Astrocyte (in vitro differentiated cells and primary cell): ENCODE data around the gene FRMD5. TPM values are rescaled to one million over a fixed set of nuclear protein-coding genes. Genes with fewer than 3 reads are reported as not detected.

ENCODE experiments used
- DNase-seq: peaks from one replicate; pipeline ENCODE4 v3.0.0-alpha.2; 2010; ENCODE audit warnings: low read depth
- FAIRE-seq: peaks from 2 replicates; lab custom pipeline; 2011; peaks lifted over from hg19 to GRCh38; lab: Jason Lieb, UNC
- H2AFZ ChIP-seq: 2 replicates; pipeline ENCODE4 v1.6.0; 2012; ENCODE audit warnings: low read depth, low read length, inconsistent platforms
- H3K27ac ChIP-seq: 2 replicates; pipeline ENCODE4 v1.5.1; 2011; ENCODE audit warnings: low read depth, low read length, inconsistent platforms
- H3K27me3 ChIP-seq: 2 replicates; pipeline ENCODE4 v1.6.0; 2011; ENCODE audit warnings: low read length, inconsistent platforms; ENCODE audit not compliant: insufficient read depth
- H3K36me3 ChIP-seq: 2 replicates; pipeline ENCODE4 v1.5.1; 2011; ENCODE audit warnings: low read length, inconsistent platforms; ENCODE audit not compliant: insufficient read depth
- H3K4me1 ChIP-seq: 2 replicates; pipeline ENCODE4 v1.5.1; 2011; ENCODE audit warnings: low read length, inconsistent platforms; ENCODE audit not compliant: insufficient read depth
- H3K4me2 ChIP-seq: 2 replicates; pipeline ENCODE4 v1.6.0; 2012; ENCODE audit warnings: low read length, inconsistent platforms
- H3K4me3 ChIP-seq: 2 replicates; pipeline ENCODE4 v1.5.1; 2011; ENCODE audit warnings: low read depth, mild to moderate bottlenecking, low read length, inconsistent platforms; ENCODE audit not compliant: insufficient read depth
- H3K79me2 ChIP-seq: 2 replicates; pipeline ENCODE4 v1.6.0; 2012; ENCODE audit warnings: mild to moderate bottlenecking, low read length, inconsistent platforms; ENCODE audit not compliant: insufficient read depth
- H3K9ac ChIP-seq: 2 replicates; pipeline ENCODE4 v1.6.0; 2012; ENCODE audit warnings: mild to moderate bottlenecking, low read length, inconsistent platforms
- H3K9me3 ChIP-seq: 2 replicates; pipeline ENCODE4 v1.5.1; 2012; ENCODE audit warnings: low read depth, mild to moderate bottlenecking, low read length, inconsistent platforms; ENCODE audit not compliant: insufficient read depth
- H4K20me1 ChIP-seq: 2 replicates; pipeline ENCODE4 v1.6.0; 2012; ENCODE audit warnings: low read length, inconsistent platforms; ENCODE audit not compliant: insufficient read depth
- H3K27ac Mint-ChIP-seq: one replicate; pipeline ENCODE4 v1.8.0; 2021; ENCODE audit warnings: mild to moderate bottlenecking, mixed read lengths; ENCODE audit not compliant: unreplicated experiment
- H3K27me3 Mint-ChIP-seq: one replicate; pipeline ENCODE4 v1.8.0; 2021; ENCODE audit warnings: low read depth, mixed read lengths; ENCODE audit not compliant: unreplicated experiment
- H3K36me3 Mint-ChIP-seq: one replicate; pipeline ENCODE4 v1.8.0; 2021; ENCODE audit warnings: low read depth, mixed read lengths; ENCODE audit not compliant: unreplicated experiment
- H3K4me1 Mint-ChIP-seq: one replicate; pipeline ENCODE4 v1.8.0; 2021; ENCODE audit warnings: low read depth, mixed read lengths; ENCODE audit not compliant: unreplicated experiment
- H3K4me3 Mint-ChIP-seq: one replicate; pipeline ENCODE4 v1.8.0; 2021; ENCODE audit warnings: mild to moderate bottlenecking, moderate library complexity, mixed read lengths; ENCODE audit not compliant: unreplicated experiment
- H3K9me3 Mint-ChIP-seq: one replicate; pipeline ENCODE4 v1.8.0; 2021; ENCODE audit warnings: mild to moderate bottlenecking, mixed read lengths; ENCODE audit not compliant: unreplicated experiment
- CTCF ChIP-seq: IDR thresholded peaks from 2 replicates; pipeline ENCODE4 v1.5.1; 2011; ENCODE audit warnings: low read depth, mild to moderate bottlenecking, inconsistent platforms, low read length, moderate library complexity; ENCODE audit not compliant: insufficient read depth
- EZH2 ChIP-seq: IDR thresholded peaks from 2 replicates; pipeline ENCODE4 v1.6.1; 2012; ENCODE audit warnings: mild to moderate bottlenecking, low read length, inconsistent platforms; ENCODE audit not compliant: insufficient read depth
- total RNA-seq: library from RNA; stranded (reverse); gene quantifications from 2 replicates; pipeline ENCODE4 v1.2.1, GENCODE V29; 2021

Gene FRMD5
- total RNA-seq, 1 donor from 2014 or later: 19.6 TPM

- Histone ChIP-seq H3K4me3 (no peak overlapping the region), H3K27me3 (no peaks in the 10 kb centered on the region), H3K9me3 (no peaks in the 10 kb centered on the region), H4K20me1 (peaks cover 9% of the 10 kb centered on the region), H3K9ac (no peak overlapping the region), H3K4me1 (peaks cover 3% of the 10 kb centered on the region), H2AFZ (no peak overlapping the region), H3K4me2 (no peak overlapping the region), H3K27ac (no peak overlapping the region), H3K79me2 (peaks cover 11% of the 10 kb centered on the region), H3K36me3 (no peaks in the 10 kb centered on the region)
- Mint-ChIP-seq H3K36me3 (peaks cover 2% of the 10 kb centered on the region), H3K27me3 (no peaks in the 10 kb centered on the region), H3K4me1 (peaks cover 14% of the 10 kb centered on the region), H3K9me3 (no peaks in the 10 kb centered on the region), H3K27ac (no peak overlapping the region), H3K4me3 (peak overlapping the region; percentile 63)
- FAIRE-seq (no peak), DNase-seq (peak; percentile 49)
- no peak for TF ChIP-seq CTCF
- TF ChIP-seq EZH2: no peak
Observed at GRCh38 chr15:43975326-43975725, 219.7 kb downstream of the FRMD5 start.

- TF ChIP-seq CTCF (no peak), EZH2 (no peak)
- Histone ChIP-seq H3K36me3 (no peaks in the 10 kb centered on the region), H3K9ac (no peak overlapping the region), H3K4me2 (no peak overlapping the region), H3K27me3 (no peaks in the 10 kb centered on the region), H3K27ac (no peak overlapping the region), H2AFZ (no peak overlapping the region), H4K20me1 (peaks cover 9% of the 10 kb centered on the region), H3K4me1 (peaks cover 3% of the 10 kb centered on the region), H3K4me3 (no peak overlapping the region), H3K79me2 (peaks cover 11% of the 10 kb centered on the region), H3K9me3 (no peaks in the 10 kb centered on the region)
- Mint-ChIP-seq H3K36me3 (peaks cover 2% of the 10 kb centered on the region), H3K9me3 (no peaks in the 10 kb centered on the region), H3K4me1 (peaks cover 14% of the 10 kb centered on the region), H3K27me3 (no peaks in the 10 kb centered on the region), H3K4me3 (no peak overlapping the region), H3K27ac (no peak overlapping the region)
- no peak for FAIRE-seq
- peak; percentile 31 for DNase-seq
Observed at GRCh38 chr15:43974852-43975251, 220.2 kb downstream of the FRMD5 start.

- H3K9ac ChIP-seq: no peak overlapping the region
- peaks cover 7% of the 10 kb centered on the region for H4K20me1 ChIP-seq
- H3K36me3 Mint-ChIP-seq: peaks cover 2% of the 10 kb centered on the region
- no peak overlapping the region for H3K27ac ChIP-seq
- no peak for FAIRE-seq
- H3K4me3 ChIP-seq: no peak overlapping the region
- H3K27me3 ChIP-seq: no peaks in the 10 kb centered on the region
- H3K4me3 Mint-ChIP-seq: no peak overlapping the region
- H3K4me1 ChIP-seq: no peaks in the 10 kb centered on the region
- TF ChIP-seq CTCF (no peak), EZH2 (no peak)
- H3K36me3 ChIP-seq: no peaks in the 10 kb centered on the region
- H3K4me2 ChIP-seq: no peak overlapping the region
- H3K9me3 Mint-ChIP-seq: no peaks in the 10 kb centered on the region
- peaks cover 13% of the 10 kb centered on the region for H3K4me1 Mint-ChIP-seq
- H3K79me2 ChIP-seq: peaks cover 11% of the 10 kb centered on the region
- H3K9me3 ChIP-seq: no peaks in the 10 kb centered on the region
- H2AFZ ChIP-seq: no peak overlapping the region
- DNase-seq: no peak
- H3K27ac Mint-ChIP-seq: no peak overlapping the region
- no peaks in the 10 kb centered on the region for H3K27me3 Mint-ChIP-seq
Observed at GRCh38 chr15:43969802-43970375, 225.2 kb downstream of the FRMD5 start.
